Neutrophil (primary cell): Measurements from ENCODE around the gene IKZF1.

Experiments used
- H3K27ac ChIP-seq: fragments of 200-600 bp; sonication (generic); 2 replicates; pipeline ENCODE4 v1.5.1; 2016; ENCODE audit warnings: mild to moderate bottlenecking, moderate library complexity
- H3K27me3 ChIP-seq: fragments of 200-600 bp; sonication (generic); 2 replicates; pipeline ENCODE4 v1.6.0; 2016; ENCODE audit warnings: mild to moderate bottlenecking
- H3K36me3 ChIP-seq: fragments of 200-600 bp; sonication (generic); 2 replicates; pipeline ENCODE4 v1.5.1; 2017
- H3K4me1 ChIP-seq, 2 experiments: fragments of 200-600 bp in 1 of 2; sonication (generic) in 1 of 2; 1 replicate in 1 of 2; 2 replicates in 1 of 2; pipeline versions ENCODE4 v1.5.1 to v1.6.1; 2013 to 2016; ENCODE audit warnings: low read depth in 1 of 2, low read length in 1 of 2, mild to moderate bottlenecking in 1 of 2, moderate library complexity in 1 of 2; ENCODE audit not compliant: control insufficient read depth in 1 of 2, insufficient read depth in 1 of 2
- H3K4me3 ChIP-seq, 2 experiments: fragments of 200-600 bp in 1 of 2; sonication (generic) in 1 of 2; 1 replicate in 1 of 2; 2 replicates in 1 of 2; pipeline ENCODE4 v1.5.1; 2013 to 2016; ENCODE audit warnings: low read depth in 1 of 2, low read length in 1 of 2, mild to moderate bottlenecking in 1 of 2, moderate library complexity in 1 of 2
- H3K9me3 ChIP-seq: fragments of 200-600 bp; sonication (generic); 2 replicates; pipeline ENCODE4 v1.5.1; 2016
- TF ChIP-seq, protein P1 (sequence below): fragments of 200-600 bp; sonication (generic); IDR thresholded peaks from 2 replicates; pipeline ENCODE4 v1.5.1; 2016; ENCODE audit warnings: antibody characterized with exemption

IKZF1 gene

DNA sequence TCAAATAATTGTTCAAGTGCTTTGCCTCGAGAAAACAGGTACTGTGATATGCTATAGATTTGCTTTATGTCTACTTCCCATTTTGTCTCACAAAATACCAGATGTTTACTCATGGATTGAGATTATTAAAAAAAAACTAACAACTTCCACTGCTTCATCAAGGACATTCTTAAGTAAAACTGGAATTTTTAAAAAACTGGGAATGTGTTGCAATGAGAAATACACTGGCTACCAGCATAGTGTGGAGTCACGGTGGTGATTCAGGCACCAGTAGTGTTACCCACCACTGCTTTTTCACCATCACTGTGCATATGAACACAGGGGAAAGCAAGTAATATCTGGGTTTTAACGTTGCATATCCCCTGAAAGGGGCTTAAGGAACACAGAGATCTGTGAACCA lies 124.4 kb downstream of the IKZF1 start:
- Histone ChIP-seq H3K27ac (no peak overlapping the region), H3K27me3 (no peaks in the 10 kb centered on the region), H3K36me3 (no peaks in the 10 kb centered on the region), H3K4me1 (no peaks in the 10 kb centered on the region), H3K4me3 (no peak overlapping the region), H3K9me3 (no peaks in the 10 kb centered on the region)
- TF ChIP-seq, protein P1, sequence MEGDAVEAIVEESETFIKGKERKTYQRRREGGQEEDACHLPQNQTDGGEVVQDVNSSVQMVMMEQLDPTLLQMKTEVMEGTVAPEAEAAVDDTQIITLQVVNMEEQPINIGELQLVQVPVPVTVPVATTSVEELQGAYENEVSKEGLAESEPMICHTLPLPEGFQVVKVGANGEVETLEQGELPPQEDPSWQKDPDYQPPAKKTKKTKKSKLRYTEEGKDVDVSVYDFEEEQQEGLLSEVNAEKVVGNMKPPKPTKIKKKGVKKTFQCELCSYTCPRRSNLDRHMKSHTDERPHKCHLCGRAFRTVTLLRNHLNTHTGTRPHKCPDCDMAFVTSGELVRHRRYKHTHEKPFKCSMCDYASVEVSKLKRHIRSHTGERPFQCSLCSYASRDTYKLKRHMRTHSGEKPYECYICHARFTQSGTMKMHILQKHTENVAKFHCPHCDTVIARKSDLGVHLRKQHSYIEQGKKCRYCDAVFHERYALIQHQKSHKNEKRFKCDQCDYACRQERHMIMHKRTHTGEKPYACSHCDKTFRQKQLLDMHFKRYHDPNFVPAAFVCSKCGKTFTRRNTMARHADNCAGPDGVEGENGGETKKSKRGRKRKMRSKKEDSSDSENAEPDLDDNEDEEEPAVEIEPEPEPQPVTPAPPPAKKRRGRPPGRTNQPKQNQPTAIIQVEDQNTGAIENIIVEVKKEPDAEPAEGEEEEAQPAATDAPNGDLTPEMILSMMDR: no peak

DNA sequence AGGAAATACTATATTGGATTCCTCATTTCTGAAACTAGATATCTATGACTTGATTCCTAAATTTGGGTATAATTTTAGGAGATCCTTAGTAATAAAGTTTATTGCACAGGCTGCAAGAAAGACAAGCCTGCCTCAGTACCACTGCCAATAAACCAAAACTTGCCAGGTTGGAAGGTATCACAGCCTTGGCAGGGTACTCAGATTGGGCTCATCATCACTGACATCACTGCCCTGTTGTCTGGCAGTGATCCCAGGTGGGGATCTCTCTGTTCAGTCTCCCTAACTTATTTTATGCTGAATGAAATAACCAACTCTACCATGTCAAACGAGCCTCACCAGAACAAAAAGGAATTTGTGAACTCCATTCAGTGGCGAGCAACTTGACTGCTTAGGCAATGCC lies 126.8 kb downstream of the IKZF1 start:
- H3K4me1 ChIP-seq: no peaks in the 10 kb centered on the region
- H3K27ac ChIP-seq: no peak overlapping the region
- no peaks in the 10 kb centered on the region for H3K27me3 ChIP-seq
- no peaks in the 10 kb centered on the region for H3K36me3 ChIP-seq
- no peaks in the 10 kb centered on the region for H3K9me3 ChIP-seq
- no peak overlapping the region for H3K4me3 ChIP-seq
- TF ChIP-seq, protein P1: no peak

DNA sequence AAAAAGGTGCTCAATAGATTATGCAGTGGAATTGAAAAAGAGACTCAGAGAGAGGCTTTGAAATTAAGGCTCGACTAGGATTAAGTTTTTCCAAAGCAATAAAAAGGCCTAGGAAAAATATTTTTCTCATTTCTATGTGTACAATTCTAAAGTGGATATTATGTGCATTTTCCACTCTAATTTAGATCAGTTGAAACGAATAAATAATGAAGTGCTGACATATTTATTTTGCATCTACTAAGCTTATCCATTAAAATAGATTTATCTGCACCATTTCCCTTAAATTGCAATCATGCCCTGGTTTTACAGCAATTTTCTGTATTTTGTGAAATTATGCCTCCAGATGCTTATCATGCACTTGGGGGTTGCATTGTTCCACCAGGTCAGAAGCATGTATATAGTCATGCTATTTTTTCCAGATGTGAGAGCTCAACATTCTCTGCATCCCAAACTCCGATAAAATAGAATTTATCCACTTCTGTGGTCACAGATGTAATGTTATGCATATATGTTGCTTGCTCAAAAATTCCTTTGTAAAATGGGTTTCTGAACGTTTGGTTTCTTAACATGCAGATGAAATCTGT lies 127.3 kb downstream of the IKZF1 start:
- Histone ChIP-seq H3K9me3 (no peaks in the 10 kb centered on the region), H3K4me1 (no peaks in the 10 kb centered on the region), H3K36me3 (no peaks in the 10 kb centered on the region), H3K4me3 (no peak overlapping the region), H3K27me3 (no peaks in the 10 kb centered on the region), H3K27ac (no peak overlapping the region)
- TF ChIP-seq, protein P1: no peak

DNA sequence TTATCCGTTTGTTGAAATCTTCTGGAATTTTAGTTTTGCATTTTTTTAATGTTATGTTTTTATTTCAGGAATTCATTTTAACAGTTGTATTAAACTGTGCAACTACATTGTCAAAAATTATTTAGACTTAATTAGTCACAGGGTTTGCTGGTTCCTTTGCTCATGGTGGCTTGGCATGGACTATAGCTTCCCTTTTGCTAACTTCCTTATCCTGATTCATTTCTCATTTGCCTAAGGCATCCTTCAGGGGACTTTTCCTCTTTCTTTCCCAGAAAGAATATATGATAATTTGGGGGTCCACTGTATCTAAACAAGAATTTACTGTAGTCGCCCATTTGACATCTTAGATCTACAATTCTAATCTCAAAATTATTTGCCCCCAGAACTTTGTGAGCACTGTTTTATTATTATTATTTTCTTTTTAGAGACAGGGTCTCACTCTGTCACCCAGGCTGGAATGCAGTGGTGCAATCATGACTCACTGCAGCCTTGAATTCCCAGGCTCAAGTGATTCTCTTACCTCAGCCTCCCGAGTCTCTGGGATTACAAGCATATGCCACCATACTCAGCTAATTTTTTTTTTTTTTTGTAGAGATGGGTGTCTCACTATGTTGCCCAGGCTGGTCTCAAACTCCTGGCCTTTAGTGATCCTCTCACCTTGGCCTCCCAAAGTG lies 131.8 kb downstream of the IKZF1 start:
- H3K27ac ChIP-seq: no peak overlapping the region
- no peaks in the 10 kb centered on the region for H3K27me3 ChIP-seq
- no peak overlapping the region for H3K4me3 ChIP-seq
- no peaks in the 10 kb centered on the region for H3K36me3 ChIP-seq
- TF ChIP-seq, protein P1: no peak
- H3K4me1 ChIP-seq: no peaks in the 10 kb centered on the region
- H3K9me3 ChIP-seq: no peaks in the 10 kb centered on the region

DNA sequence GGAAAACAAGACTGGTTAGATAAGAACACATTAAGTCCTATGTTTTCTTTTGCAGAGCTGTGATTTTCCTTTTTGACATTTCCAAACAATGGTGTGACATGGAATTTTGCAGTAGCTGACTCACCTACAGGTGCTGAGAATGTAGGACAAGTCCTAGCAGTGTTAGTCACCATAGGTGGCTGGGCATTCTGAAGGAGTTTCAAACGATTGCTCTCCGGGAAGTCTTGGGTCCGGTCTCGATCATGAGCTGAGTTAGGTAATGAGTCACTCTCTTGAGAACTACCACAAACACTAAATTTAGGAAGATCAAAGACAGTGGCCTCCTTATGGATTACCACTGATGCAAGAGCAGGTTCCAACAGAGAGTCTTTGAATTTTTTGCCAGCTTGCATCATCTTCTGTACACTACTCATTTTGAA lies 142.0 kb downstream of the IKZF1 start:
- peaks cover 30% of the 10 kb centered on the region for H3K36me3 ChIP-seq
- no peak overlapping the region for H3K27ac ChIP-seq
- no peaks in the 10 kb centered on the region for H3K27me3 ChIP-seq
- peaks cover 12 to 15% of the 10 kb centered on the region in 2 experiments for H3K4me1 ChIP-seq
- TF ChIP-seq, protein P1: no peak
- no peak overlapping the region for H3K4me3 ChIP-seq
- no peaks in the 10 kb centered on the region for H3K9me3 ChIP-seq
